Left lobe of liver (tissue), 2 donors: ENCODE results near the gene LRRN1. TPM values are rescaled to one million over a fixed set of nuclear protein-coding genes. Genes with fewer than 3 reads are reported as not detected.

Experiments used
- ATAC-seq: fragments of 200-7000 bp; cut with Tn5 transposase; one replicate; pipeline ENCODE4 v1.9.1; 2020; ENCODE audit warnings: mild to moderate bottlenecking, moderate library complexity
- DNase-seq: peaks from one replicate; pipeline ENCODE4 v3.0.0-alpha.2; 2020; ENCODE audit warnings: low spot score
- total RNA-seq: library from RNA; stranded (reverse); gene quantifications from one replicate; pipeline ENCODE4 v1.2.1, GENCODE V29; 2021
- donor health status: DM: no; HTN: no; CAD: no; lungs with moderate emphysema.
- donor health status: DM: no; HTN: yes; CAD: no.

Gene LRRN1
- total RNA-seq, result 0.28 TPM

DNA sequence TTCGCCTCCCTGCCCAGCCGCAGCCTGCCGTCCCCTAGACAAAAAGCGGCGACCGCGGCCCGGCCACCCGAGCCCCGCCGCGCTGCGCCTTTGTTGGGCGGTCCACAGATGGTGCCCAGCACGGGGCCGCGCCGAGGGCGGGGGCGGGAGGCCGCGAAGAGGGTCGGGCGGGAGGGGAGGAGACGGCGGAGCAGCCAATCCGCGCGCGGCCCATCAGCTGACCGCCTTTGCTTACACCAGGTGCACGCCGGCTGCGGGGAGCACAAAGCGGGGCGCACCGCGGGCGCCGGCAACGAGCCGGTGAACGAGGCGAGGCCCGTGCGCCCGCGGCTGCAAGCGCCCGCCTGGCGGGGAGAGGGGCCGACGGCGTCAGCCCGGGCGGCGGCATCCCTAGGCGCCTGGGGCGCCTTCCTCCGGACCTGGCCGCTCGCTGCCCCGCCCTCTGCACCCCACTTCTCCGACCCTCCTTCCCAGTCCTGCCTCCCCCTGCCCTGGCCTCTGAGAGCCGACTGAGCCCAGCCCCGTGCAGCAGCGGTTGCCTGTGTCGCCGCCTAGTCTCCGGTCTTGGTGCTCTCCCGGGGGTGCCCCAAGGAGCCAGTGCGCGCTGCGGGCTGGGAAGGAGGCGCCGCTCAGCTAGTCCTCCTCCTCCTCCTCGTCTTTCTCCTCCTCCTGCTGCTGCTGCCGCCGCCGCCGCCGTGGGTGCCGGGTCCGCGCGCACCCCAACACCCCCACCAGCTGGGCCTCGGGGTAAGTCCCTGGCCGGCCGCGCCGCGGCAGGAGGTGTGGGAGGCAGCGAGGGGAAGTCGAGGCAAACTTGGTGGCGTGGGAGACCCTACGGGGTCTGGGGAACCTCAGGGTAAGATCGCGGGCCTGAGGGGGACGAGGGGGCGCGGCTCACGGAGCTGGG is at the start of gene LRRN1:
Gene LRRN1, plus strand, starts transcription at position 259 of the 907 bp plus-strand sequence. CDS start 45,211 bp downstream, outside the sequence.
- DNase-seq, result peak; percentile 51
- ATAC-seq, result peak; percentile 49

DNA sequence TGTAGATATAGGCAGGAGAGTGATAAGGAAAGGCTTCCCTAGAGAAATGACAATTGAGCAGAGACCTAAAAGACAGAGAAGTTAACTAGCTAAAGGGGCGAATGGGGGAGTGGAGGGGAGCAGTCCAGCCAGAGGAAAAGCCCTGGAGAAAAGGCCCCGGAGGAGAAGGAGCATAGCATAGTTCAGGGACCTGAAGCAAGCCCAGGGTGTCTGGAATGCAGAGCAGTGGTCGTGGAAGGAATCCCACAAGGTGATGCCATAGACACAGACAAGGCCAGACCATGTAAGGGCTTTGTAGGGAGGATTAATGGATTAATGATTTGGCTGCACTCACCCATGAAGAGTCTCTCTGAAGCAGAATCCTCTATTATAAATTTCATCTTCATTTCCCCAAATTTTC is 45.8 kb upstream of the LRRN1 start:
- ATAC-seq (no peak), DNase-seq (no peak)

DNA sequence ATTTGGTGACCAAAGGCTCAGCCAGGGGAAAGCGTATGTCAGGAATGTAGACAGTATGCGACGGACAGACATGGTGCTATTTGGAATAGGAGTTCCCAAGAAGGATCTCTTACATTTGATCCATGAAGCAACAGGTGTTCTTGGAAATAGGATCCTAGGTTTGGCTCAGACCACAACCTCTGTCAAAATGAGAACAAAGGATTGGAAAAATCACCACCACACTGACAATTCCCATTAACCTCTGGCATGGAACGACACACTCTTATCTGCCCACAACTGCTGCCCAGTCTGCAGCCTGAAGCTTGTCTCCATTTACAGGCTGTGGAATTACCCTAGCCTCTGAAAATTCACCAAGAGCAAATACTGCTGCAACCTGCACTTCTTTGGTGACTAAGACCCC is 33.6 kb upstream of the LRRN1 start:
- no peak for ATAC-seq
- DNase-seq, result no peak

DNA sequence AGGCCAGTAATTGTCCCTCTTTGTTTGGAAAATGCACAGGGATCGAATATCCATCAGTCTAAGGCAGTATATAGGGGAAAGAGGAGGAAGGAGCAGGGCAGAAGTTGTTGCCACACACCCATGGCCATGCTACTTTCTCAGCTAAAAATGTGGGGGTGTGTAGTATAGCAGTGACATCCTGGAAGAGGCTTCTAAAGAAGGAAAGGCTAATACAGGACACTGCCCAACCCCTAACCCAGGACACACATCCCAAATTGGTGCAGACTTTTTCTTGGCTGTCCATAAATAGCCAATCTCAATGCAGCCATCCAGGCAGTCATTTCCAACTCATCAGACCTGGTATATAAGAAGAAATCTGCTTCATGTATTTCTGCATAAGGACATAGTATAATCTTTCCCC is 33.1 kb upstream of the LRRN1 start:
- no peak for ATAC-seq
- no peak for DNase-seq

DNA sequence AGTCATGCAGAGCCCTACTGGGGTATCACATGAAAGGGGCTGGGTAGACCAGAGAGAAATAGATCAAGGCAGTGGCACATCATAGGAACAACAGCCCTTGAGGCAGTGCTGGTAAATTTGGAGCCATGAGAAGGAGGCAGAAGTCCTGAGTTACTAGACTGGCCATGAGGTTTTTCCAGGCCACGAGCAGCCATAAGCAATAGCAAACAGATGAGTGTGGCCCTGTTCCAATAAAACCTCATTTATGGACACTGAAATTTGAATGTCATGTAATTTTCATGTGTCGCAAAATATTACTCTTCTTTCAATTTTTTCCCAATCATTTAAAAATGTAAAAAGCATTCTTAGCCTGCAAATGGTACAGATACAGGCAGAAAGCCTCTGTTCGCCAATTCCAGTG is 28.1 kb upstream of the LRRN1 start:
- ATAC-seq (no peak), DNase-seq (no peak)

DNA sequence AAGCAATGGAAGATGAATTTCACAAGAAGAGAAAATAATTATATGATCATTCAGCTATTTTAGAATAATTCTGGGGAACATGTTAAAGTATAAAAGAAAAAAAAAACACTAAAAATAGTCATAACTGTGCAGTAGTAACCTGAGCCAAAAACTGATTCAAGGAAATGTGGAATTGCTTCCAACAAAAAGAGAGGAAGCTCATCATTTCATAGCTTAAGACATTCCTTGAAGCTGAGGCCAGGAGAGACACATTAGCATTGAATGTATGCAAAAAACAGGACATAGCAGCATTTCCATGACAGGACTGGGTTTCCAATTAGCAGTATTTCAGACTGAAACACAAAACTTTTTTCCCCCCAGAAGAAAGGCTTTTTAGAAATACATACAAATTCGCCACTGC is 27.7 kb upstream of the LRRN1 start:
- ATAC-seq (no peak), DNase-seq (no peak)

DNA sequence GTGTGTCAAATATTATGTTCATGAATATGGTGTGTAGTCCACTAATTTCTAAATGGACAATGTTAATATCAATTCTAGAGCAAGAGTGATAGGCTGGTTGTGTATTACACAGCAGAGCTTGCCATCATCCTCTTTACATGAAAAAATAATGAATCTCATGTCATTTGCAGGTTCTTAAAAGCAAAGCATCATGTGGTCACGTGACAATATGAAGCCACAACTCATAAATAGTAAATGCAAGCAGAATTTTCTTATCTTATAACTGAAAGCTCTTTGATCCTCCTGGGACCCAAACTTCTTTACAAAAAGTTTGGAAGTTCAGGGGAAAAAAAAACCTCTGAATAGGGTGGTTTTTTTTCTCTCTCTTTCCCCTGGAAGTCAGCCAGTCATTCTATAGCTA is 26.9 kb upstream of the LRRN1 start:
- ATAC-seq, result no peak
- no peak for DNase-seq

DNA sequence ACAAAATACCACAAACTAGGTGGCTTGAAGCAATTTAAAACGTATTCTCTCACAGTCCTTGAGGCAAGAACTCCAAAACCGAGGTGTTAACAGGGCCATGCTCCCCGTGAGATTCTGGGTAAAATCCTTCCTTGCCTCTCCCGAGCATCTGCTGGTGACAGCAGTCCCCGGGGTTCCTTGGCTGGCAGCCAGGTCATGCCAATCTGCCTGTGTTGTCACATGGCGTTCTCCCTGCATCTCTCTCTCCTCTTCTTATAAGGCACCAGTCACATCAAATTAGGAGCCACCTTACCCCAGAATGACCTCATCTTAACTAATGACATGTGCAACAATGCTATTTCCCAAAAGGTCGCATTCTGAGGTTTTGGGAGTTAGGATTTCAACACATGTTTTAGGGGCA is 26.3 kb upstream of the LRRN1 start:
- DNase-seq, result no peak
- no peak for ATAC-seq

DNA sequence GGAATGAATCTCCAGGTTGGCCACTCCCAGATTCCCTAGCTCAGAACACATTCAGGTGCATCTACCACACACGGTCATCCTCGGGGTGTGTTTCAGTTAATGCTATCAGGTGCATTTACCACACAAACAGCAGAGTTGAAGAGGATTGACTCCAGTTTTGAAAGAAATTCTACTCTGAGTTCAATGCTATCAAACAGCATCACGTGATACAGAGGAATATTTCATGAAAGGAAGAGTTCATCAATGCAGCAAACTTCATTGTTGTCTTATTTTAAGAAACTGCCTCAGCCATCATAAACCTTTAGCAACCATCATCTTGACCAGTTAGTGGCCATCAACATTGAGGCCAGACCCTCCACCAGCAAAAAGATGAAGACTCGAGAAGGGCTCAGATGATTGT is 22.6 kb upstream of the LRRN1 start:
- DNase-seq (no peak), ATAC-seq (no peak)

DNA sequence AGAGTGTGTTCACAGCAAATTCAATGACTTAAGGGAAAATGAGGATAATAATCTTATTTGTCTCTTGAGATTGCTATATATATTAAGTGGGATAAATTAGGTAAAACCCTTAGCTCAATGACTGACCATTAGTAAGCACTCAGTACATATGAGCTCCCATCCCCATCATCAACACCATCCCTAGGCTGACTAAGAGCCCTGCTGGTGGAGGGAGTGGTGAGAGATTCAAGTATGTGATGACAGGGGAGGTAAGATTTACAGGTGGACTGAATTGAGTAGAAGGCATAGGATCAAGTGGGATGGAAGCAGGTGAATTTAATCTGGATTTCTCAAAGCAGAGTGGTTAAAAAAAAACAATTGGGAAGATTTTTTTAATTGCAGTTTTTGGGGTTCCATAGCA is 21.0 kb upstream of the LRRN1 start:
- ATAC-seq, result no peak

DNA sequence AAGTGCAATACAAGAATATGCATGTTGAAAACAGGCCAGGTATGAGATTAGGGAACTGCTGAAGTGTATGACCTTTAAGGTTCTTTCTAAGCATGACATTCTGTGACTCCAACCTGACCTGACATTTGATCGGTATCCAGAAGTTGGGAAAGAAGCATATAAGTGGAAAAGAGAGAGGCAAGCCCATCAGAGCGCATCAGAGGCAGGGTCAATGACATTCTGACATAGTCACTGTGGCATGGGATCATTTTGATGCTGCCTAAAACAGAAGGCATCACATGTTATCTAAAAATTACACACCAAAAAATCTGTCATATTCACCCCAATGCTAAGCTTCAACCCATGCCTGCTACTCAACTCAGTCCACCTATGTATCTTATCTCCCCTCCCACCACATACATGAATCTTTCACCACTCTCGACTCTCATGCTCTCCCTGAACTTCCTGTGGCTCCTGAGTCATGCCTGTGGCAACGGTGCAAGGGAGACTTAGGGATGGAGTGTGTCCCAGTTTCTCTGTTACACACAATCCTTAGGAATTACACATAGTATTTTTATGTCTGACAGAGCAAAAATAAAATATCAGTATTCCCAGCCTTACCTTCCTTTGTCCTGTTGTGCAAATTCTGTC is 20.5 kb upstream of the LRRN1 start:
- DNase-seq (no peak), ATAC-seq (no peak)

More for the DNA sequence above, 21.0 kb upstream of the LRRN1 start:
- DNase-seq, result no peak

DNA sequence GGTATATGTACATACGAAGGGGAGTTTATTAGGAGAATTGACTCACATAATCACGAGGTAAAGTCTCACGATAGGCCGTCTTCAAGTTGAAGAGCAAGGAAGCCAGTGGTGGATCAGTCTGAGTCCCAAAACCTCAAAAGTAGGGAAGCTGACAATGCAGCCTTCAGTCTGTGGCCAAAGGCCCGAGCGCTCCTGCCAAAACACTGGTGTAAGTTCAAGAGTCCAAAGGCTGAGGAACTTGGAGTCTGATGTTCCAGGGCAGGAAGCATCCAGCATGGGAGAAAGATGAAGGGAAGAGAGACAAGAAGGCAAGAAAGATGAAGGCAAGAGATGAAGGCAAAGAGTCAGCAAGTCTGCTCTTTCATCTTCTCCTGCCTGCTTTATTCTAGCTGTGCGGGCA is 16.8 kb upstream of the LRRN1 start:
- DNase-seq, result no peak
- no peak for ATAC-seq

DNA sequence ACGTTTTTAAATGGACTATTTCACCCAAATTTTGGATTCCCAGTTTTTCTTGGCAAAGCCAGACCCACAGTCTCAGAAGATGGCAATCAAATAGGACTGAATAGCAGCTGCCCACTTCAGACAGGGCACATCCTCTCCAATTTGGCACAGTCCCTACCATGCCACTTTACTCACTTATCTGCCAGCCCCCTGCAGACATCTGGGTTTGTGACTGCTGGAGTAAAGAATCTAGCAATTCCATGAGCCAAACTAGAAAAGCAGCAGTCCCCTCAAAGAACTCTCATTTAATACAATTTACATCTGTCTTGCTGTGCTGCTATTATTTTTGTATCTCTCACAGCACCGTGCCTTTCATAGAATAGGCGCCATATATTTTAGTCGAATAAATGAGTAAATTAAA is 16.0 kb upstream of the LRRN1 start:
- DNase-seq (no peak), ATAC-seq (no peak)

DNA sequence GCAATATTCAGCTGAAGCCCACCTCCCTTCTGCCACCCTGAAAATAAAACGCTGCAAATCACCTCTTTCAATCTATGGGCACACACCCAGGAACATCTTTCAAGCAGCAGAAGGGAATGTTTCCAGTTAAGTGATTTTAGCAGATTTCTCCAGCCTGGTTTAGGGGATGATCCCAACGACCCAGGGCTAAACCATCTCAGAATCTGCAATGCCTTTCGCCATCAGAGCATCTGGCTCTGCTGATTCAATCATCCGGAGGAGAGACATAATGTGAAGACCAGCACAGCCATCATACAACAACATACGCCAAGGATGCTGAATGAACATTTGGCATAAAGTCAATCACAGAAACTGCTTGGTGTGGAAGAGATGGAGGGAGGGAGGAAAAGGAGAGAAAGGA is 15.5 kb upstream of the LRRN1 start:
- DNase-seq (no peak), ATAC-seq (no peak)

DNA sequence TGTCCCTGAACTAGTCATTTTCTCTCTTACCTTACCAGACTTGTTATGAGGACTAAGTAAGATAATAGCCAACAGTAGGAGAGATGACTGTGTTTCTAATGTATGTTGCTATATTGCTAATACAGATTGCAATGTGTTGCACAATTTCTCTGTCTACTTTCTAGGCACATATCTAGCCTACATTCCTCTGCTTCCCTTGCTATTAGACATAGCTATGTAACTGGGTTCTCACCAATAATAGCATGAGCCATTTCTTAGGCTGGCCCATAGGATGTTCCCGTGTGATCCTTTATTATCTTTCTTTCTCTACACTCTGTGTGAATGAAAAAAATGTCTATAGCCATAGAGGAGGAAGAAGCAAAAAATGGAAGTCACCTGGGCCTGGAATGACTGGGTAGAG is 6.8 kb upstream of the LRRN1 start:
- no peak for ATAC-seq

DNA sequence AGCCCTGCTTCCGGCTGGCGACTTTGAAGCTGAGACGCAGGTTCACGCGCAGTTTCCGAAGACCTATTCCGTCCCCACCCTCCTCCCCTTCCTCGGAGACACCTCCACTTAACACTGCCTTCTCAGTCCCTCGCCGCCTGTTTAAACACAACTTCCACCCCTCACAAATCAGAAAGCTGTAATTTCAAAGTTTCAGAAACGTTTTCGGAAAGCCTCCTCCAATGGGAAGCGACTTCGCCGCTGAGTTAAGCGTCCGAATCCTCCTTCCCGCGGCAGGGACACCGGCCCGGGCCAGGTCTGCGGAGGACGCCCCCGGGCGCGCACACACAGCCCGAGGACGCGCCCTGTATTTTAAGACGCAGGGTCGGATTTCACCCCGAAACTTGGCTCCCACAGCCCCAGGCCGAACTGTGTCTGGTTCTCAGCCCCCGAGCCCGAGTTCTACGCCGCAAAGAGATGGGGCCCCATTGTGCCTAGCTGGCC is 559 bp upstream of the LRRN1 start:
- ATAC-seq (no peak), DNase-seq (no peak)

More for the DNA sequence above, 6.8 kb upstream of the LRRN1 start:
- no peak for DNase-seq

DNA sequence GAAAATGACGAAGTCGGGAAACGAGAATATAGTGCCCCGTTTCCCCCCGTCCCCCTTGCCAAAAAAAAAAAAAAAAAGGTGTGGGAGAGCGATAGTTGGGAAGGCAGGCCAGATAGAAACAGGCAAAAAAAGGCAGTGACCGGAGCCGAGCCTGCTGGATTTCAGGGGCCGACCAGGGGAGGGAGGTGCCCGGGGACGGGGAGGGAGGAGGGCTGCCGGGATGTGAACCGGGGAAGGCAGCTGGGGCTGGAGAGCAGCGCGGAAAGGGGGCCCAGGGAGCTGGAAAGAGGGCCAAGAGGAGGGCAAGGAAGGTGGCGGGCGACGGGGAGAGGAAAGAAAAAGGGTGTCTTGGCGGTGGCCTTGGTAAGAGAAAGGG is 837 bp downstream of the LRRN1 start:
- no peak for DNase-seq
- ATAC-seq, result peak; percentile 43

DNA sequence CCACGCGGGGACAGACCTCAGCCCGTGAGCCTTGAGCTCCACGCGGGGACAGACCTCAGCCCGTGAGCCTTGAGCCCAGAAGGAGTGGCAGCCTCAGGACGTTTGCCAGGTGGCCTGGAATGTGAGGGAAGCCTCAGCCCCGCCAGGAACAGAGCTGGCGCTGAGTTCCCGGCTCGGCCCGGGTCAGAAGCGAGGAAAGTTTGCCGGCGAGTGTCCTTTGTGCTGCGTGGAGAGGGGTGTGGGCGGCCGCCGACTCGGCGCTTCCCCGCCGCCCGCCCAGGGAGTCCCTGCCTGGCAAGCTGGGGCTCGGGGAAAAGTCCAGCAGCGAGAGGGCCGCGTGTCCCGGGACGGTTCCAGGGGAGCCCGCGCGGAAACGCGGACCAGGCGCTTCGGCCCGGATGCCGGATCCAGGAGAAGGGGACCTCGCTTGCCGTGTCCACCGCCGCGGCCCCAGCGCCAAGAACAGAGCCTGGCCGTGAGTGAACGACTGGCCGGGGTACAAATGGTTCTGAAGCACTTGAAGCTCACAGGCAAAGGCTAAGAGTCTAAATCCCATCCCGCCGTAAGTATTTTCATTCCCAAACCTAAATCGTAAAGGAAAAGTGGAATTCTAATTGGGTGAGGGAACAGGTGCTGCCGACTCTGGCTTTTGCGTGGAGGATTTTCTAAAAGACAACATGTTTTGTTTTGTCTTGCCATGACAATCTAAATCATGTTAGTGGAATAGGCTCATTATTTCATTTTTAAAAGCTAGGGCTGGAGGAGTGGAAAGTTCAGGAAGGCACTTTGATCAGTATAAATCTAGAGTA is 1.7 kb downstream of the LRRN1 start:
- ATAC-seq (peak; percentile 81), DNase-seq (peak; percentile 52)

DNA sequence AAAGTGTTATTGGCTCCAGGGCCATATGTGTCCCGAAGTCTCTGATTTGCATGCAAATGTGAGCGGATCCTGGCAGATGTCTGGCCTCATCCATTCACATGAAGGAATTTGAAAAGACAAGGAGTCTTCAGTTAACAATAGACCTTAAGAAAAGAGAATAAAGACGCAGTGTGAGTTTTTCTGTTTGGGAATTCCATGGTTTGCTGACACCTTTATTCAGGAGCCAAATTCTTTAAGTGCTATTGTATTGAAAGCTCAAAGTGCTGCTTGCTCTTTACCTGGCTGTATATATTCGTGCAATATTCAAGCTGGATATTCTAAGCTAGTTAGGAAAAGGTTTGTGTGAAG is 2.2 kb downstream of the LRRN1 start:
- no peak for DNase-seq
- no peak for ATAC-seq

DNA sequence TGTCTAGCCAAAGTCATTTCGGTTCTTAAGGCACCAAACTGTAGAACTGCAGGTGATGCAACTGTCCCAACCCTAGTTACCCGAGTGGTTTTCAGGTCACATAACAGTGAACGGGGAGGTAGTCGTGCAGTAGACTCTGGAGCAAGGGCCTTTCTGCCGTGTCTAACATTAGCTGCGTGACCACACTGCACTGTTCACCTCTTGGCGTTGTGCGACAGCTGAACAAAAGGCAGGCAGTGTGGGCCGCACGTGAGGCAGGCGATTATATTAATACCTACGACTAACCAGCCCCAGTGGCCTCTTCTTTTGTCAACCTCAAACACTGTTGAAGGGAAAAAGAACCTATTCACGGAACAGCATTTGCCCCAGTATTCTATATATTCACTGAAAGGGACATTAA is 2.8 kb downstream of the LRRN1 start:
- ATAC-seq (no peak), DNase-seq (no peak)

DNA sequence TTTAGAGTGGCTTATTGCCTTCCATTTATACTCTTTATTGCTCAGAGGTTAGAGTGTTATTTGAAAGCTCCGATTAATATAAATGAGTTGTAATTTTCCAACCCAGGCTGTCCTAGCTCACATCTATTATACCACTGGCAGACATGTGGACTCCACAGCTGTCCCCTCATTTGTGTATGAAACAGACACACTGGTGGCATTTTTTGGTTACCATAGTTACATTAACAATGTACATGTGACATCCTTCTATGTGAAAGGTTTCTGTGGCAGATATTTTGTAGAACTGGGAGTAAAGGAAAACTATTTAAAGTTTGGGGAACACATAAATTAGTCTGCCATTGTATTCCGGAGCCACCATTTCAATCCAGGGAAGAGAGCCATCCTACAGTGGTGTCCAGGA is 5.3 kb downstream of the LRRN1 start:
- DNase-seq, result no peak
- no peak for ATAC-seq

DNA sequence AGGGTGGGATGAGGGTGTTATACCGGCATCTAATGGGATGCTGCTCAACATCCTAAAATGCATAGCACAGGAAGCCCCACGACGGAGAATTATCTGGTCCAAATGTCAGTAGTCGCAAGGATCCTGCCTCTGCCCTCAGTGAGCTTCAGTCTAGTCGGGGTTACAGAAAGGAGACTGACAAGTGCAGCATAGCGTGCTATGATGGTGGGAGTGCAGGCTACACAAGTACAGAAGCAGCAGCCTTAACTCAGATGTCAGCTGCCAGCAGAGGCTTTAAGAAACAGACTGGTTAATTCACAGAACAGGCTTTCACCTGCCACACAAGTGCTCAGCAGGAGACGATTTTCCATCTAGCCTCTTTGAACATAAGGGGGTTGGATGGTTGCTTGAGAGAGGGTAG is 6.9 kb downstream of the LRRN1 start:
- ATAC-seq (no peak), DNase-seq (no peak)
